GM19438 (cell line): ENCODE results near the gene SLC6A15.

Experiments used
- ATAC-seq: cut with Tn5 transposase; IDR thresholded peaks from one replicate; pipeline ENCODE4 v1.9.1; 2021; ENCODE audit warnings: low read depth; ENCODE audit not compliant: unreplicated experiment

The SLC6A15 gene

GRCh38 chr12:84912198-84913128 lies at the start of gene SLC6A15:
Gene SLC6A15, minus strand, starts transcription at chr12:84912799. Its CDS starts 20,679 bp downstream, at chr12:84892120.
- no peak for ATAC-seq

GRCh38 chr12:84960918-84961317 lies 48.3 kb upstream of the SLC6A15 start:
- ATAC-seq, result no peak

GRCh38 chr12:84955298-84955697 lies 42.7 kb upstream of the SLC6A15 start:
- ATAC-seq, result no peak

DNA sequence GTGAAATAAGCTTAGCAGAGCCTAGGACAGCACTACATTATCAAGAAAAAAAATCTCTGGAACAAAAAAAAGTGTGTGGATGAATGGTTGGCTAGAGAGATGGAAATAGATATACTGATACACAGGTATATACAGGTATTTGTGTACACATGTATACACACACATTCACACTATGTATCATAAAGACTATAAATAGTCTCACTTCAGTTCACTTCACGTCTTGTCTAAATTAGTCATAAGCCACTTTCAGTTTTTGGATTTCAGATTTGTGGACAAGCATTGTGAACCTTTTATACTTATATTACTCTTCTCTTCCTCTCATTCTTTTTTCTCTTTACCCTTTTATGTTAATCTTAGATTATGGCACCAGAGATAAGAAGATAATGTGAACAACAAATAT lies 41.8 kb upstream of the SLC6A15 start:
- no peak for ATAC-seq

GRCh38 chr12:84950971-84951546 lies 38.5 kb upstream of the SLC6A15 start:
- ATAC-seq, result no peak

GRCh38 chr12:84946753-84947152 lies 34.2 kb upstream of the SLC6A15 start:
- no peak for ATAC-seq

DNA sequence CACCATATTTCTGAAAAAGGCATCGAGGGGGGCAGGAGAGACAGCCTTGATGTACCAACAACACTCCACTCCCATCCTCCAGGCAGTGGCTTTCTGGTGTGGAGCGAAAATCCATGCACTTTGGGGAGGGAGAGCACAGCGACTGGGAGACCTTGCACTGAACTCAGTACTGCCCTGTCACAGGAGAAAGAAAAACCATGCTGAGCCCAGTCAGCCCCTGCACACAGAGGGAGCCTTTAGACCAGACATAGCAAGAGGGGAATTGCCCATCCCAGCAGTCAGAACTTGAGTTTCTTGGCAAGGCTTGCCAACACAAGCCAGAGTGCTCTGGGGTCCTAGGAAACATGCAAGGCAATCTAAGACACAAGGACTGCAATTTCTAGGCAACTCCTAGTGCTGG lies 24.8 kb upstream of the SLC6A15 start:
- ATAC-seq, result no peak

DNA sequence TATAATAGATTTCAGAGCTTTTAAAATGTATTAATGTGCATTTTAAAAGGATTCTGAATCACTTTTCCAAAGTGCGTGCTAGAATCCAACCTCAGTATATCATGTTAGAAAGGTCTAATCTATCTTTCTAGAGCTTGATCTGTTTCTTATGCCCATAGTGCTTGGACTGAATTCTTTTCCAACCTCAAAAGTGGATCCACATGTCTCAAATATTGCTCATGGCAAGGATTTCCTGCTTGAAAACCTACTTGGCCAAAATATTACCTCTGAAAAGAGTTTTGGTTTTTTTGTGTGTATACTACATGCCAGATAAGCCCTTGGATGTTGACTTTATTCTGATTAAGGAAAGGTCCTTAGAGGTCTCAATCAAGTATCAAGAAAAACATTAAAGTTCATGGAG lies 16.9 kb upstream of the SLC6A15 start:
- no peak for ATAC-seq

DNA sequence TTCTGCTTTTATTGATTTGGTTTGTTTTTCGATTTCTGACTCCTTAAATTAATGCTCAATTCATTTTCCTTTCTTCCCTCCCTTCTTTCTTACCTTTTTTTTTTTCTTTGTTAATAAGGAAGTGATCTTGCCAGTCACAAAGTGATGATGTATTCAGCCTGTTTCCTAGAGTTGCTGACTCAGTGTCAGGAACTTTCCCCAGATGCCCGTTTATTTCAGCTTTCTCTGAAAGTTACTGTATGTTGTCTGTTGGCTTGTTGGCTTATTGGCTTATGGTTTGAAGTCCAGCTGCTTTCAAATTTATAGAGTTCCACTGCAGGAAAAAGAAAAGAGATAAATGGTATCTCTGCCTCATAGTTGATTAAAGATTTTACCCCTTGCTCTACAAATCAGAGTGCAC lies 12.4 kb upstream of the SLC6A15 start:
- ATAC-seq, result no peak

GRCh38 chr12:84922693-84923092 lies 10.1 kb upstream of the SLC6A15 start:
- ATAC-seq, result no peak

DNA sequence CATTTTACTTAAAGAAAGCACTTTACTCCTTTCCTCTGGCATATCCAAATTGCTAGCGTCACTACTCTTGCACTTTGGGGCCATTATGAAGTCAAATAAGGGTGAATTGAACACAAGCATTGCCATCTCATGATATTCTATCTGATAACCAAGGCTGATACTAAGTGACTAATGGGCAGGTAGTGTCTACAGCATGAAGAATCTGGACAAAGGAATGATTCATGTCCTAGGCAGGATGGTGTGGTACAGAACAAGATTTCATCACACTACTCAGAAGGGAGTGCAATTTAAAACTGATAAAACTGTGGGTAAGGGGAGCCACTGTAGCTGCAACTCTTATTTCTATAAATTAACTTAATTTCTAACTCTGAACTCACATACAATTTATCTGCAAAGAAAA lies 7.7 kb upstream of the SLC6A15 start:
- ATAC-seq, result no peak

- ATAC-seq, result no peak
Observed at GRCh38 chr12:84919271-84919670, 6.7 kb upstream of the SLC6A15 start.

GRCh38 chr12:84913129-84913515 lies 523 bp upstream of the SLC6A15 start:
- no peak for ATAC-seq

GRCh38 chr12:84911271-84912197 lies 1.1 kb downstream of the SLC6A15 start:
- ATAC-seq, result no peak

GRCh38 chr12:84910549-84911241 lies 1.9 kb downstream of the SLC6A15 start:
- no peak for ATAC-seq

DNA sequence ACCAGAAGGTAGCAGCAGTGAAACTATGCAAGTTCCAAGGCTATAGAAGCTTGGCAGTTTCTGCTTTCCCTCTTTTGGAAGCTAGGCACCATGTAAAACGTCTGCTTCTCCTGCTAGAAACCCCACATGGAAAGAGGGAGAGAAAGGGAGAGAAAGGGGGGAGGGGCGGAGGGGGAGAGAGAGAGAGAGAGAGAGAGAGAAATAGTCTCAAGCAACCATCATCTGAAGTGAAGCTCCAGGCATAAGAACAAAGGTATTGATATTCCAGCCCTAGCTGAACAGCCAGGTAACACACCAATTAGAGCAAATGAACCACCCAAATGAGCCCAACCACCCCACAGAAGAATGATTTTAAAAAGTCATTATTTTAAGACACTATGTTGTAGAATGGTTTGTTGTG lies 8.5 kb downstream of the SLC6A15 start:
- ATAC-seq, result no peak

DNA sequence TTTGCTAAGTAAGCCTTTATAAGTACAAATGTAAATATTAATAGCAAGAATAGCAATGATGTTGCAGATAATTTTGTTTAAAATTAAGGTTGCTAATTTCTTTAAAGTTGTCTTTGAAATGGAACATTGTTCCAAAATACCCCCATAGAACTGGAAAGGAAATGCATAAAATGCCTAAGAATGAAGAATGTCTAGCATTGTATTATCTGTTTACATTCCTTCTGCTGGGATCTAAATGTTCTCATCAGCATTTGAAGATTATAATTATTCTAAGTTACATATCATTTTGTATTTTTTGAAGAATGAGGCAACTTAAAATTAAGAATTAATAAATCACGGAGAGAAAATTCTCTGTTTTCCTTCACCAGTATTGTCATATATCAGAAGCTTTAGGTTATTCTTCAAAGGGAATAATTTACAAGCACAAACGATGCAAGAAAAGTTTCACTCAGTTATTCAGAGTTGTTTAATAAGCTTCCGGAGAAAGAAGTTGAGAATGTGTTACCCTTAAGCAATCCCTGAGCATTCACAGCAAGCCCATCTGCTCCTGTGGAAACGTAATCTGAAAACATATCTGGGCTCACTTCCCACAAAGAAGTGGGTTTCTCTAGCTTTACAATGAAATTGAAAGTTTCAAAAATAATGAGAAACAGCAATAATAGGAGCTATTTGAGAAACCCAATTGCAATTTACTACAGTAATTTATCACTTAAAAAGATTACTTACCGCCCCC lies 21.3 kb downstream of the SLC6A15 start:
- ATAC-seq, result no peak

GRCh38 chr12:84889818-84890217 lies 22.8 kb downstream of the SLC6A15 start:
- ATAC-seq, result no peak

DNA sequence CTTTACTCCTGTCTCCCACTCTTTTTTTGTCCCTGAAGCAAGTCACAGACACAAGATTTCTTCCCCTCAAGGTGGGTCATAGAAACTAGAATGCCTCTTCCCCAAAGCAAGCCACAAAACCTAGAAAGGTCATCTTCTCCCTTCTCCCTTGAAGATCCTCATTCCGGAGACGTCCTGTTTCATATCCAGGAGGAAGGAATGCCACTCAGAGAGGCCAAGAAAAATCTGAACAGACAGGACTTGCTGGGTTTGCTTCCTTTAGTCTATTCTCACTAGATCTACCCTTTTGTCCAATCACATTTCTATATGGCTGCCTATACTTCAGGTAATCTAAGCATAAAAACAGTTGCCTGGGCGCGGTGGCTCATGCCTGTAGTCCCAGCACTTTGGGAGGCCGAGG lies 23.7 kb downstream of the SLC6A15 start:
- ATAC-seq, result no peak

- no peak for ATAC-seq
Observed at GRCh38 chr12:84877340-84877739, 35.3 kb downstream of the SLC6A15 start.
